Activated naive CD4-positive, alpha-beta T cell treated with anti-CD3 and anti-CD28 coated beads, Interleukin-2, amount 50 U/mL, for 24 hours (primary cell): ENCODE measurements around the gene GRM7.

Source experiments
- H3K27ac Mint-ChIP-seq: one replicate; pipeline ENCODE4 v1.8.0; 2021; ENCODE audit warnings: mild to moderate bottlenecking, mixed read lengths
- H3K27me3 Mint-ChIP-seq: one replicate; pipeline ENCODE4 v1.8.0; 2021; ENCODE audit warnings: mixed read lengths
- H3K36me3 Mint-ChIP-seq: one replicate; pipeline ENCODE4 v1.8.0; 2021; ENCODE audit warnings: mixed read lengths
- H3K4me1 Mint-ChIP-seq: one replicate; pipeline ENCODE4 v1.8.0; 2021; ENCODE audit warnings: mixed read lengths
- H3K4me3 Mint-ChIP-seq: one replicate; pipeline ENCODE4 v1.8.0; 2021; ENCODE audit warnings: mild to moderate bottlenecking, mixed read lengths
- H3K9me3 Mint-ChIP-seq: one replicate; pipeline ENCODE4 v1.8.0; 2021; ENCODE audit warnings: mixed read lengths

The GRM7 gene

GRCh38 chr3:7400360-7400759 is 539.4 kb downstream of the GRM7 start:
- H3K9me3 Mint-ChIP-seq, result no peaks in the 10 kb centered on the region
- H3K27me3 Mint-ChIP-seq, result no peaks in the 10 kb centered on the region
- H3K4me1 Mint-ChIP-seq, result no peaks in the 10 kb centered on the region
- no peak overlapping the region for H3K27ac Mint-ChIP-seq
- no peak overlapping the region for H3K4me3 Mint-ChIP-seq
- no peaks in the 10 kb centered on the region for H3K36me3 Mint-ChIP-seq

- Mint-ChIP-seq H3K27ac (no peak overlapping the region), H3K4me3 (no peak overlapping the region), H3K36me3 (no peaks in the 10 kb centered on the region), H3K9me3 (no peaks in the 10 kb centered on the region), H3K4me1 (no peaks in the 10 kb centered on the region), H3K27me3 (no peaks in the 10 kb centered on the region)
Measured at GRCh38 chr3:7401418-7401817, 540.5 kb downstream of the GRM7 start.

GRCh38 chr3:7407107-7407506 is 546.2 kb downstream of the GRM7 start:
- no peaks in the 10 kb centered on the region for H3K36me3 Mint-ChIP-seq
- no peaks in the 10 kb centered on the region for H3K9me3 Mint-ChIP-seq
- H3K4me3 Mint-ChIP-seq, result no peak overlapping the region
- H3K4me1 Mint-ChIP-seq, result no peaks in the 10 kb centered on the region
- no peaks in the 10 kb centered on the region for H3K27me3 Mint-ChIP-seq
- no peak overlapping the region for H3K27ac Mint-ChIP-seq

DNA sequence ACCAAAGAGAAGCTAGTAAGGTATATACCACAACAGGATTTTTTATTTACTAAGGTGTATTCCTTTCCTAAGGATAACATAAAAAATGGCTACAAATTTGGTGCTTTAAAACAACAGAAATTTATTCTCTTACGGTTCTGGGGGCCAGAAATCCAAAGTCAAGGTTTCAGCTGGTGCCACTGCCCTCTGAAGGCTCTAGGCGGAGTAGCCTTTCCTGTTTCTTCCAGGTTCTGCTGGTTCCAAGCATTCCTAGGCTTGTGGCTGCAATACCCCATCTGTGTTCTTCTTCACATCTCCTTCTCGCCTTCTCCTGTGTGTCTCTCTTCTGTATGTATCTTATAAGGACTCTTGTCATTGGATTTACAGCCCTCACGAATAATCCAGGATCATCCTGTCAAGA is 549.9 kb downstream of the GRM7 start:
- H3K4me3 Mint-ChIP-seq, result no peak overlapping the region
- H3K27me3 Mint-ChIP-seq, result no peaks in the 10 kb centered on the region
- H3K27ac Mint-ChIP-seq, result no peak overlapping the region
- H3K36me3 Mint-ChIP-seq, result no peaks in the 10 kb centered on the region
- no peaks in the 10 kb centered on the region for H3K4me1 Mint-ChIP-seq
- H3K9me3 Mint-ChIP-seq, result no peaks in the 10 kb centered on the region

- no peaks in the 10 kb centered on the region for H3K36me3 Mint-ChIP-seq
- peaks cover 7% of the 10 kb centered on the region for H3K27me3 Mint-ChIP-seq
- H3K4me3 Mint-ChIP-seq, result no peak overlapping the region
Measured at GRCh38 chr3:7421065-7421464, 560.1 kb downstream of the GRM7 start.

DNA sequence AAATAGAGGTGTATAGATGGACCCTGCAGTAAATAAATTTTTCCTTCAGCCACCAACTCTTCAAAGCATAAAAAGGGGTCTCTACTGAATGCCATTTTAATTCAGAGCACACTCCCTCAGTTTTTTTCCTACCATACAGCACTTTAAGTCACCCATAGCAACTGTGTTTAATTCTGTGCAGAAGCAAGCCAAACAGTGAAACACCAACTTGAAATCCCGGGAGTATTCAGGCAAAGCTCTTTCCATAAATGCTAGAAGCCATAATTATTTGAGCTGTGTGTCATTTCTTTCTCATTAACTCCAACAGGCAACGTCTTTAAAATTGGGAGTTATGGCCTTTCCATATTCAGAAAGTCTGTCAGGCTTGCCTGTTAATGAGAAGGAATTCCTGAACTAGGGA is 562.1 kb downstream of the GRM7 start:
- no peaks in the 10 kb centered on the region for H3K4me1 Mint-ChIP-seq
- H3K9me3 Mint-ChIP-seq, result no peaks in the 10 kb centered on the region
- no peak overlapping the region for H3K27ac Mint-ChIP-seq
- H3K4me3 Mint-ChIP-seq, result no peak overlapping the region
- H3K36me3 Mint-ChIP-seq, result no peaks in the 10 kb centered on the region
- H3K27me3 Mint-ChIP-seq, result peaks cover 7% of the 10 kb centered on the region

More at GRCh38 chr3:7421065-7421464, 560.1 kb downstream of the GRM7 start:
- Mint-ChIP-seq H3K9me3 (no peaks in the 10 kb centered on the region), H3K27ac (no peak overlapping the region), H3K4me1 (no peaks in the 10 kb centered on the region)

- peaks cover 7% of the 10 kb centered on the region for H3K27me3 Mint-ChIP-seq
- H3K4me1 Mint-ChIP-seq, result no peaks in the 10 kb centered on the region
- H3K36me3 Mint-ChIP-seq, result no peaks in the 10 kb centered on the region
Measured at GRCh38 chr3:7423995-7424394, 563.1 kb downstream of the GRM7 start.

GRCh38 chr3:7428206-7428718 is 567.3 kb downstream of the GRM7 start:
- Mint-ChIP-seq H3K4me3 (no peak overlapping the region), H3K4me1 (no peaks in the 10 kb centered on the region), H3K27ac (no peak overlapping the region), H3K9me3 (peaks cover 6% of the 10 kb centered on the region), H3K36me3 (no peaks in the 10 kb centered on the region), H3K27me3 (peaks cover 6% of the 10 kb centered on the region)

More at GRCh38 chr3:7423995-7424394, 563.1 kb downstream of the GRM7 start:
- no peak overlapping the region for H3K4me3 Mint-ChIP-seq
- H3K9me3 Mint-ChIP-seq, result no peaks in the 10 kb centered on the region
- H3K27ac Mint-ChIP-seq, result no peak overlapping the region

DNA sequence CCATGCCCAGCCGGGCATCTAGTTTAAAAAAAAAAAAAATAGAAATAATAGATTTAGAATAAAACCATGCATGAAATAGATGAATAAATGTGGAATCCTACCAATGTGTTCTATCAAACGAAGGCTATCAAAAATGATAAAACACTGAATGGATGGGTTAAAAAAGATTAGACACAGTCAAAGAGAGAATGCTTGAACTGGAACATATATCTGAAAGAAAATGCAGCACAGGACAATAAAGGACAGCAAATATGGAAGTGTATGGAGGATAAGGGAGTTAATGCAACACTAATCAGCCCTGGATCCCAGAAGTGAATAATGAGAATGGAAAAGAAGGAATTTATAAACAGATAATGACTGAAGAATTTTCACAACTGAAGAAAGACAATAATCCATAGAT is 571.7 kb downstream of the GRM7 start:
- Mint-ChIP-seq H3K4me3 (no peak overlapping the region), H3K4me1 (no peaks in the 10 kb centered on the region), H3K36me3 (no peaks in the 10 kb centered on the region), H3K27ac (no peak overlapping the region), H3K27me3 (no peaks in the 10 kb centered on the region), H3K9me3 (peaks cover 10% of the 10 kb centered on the region)

DNA sequence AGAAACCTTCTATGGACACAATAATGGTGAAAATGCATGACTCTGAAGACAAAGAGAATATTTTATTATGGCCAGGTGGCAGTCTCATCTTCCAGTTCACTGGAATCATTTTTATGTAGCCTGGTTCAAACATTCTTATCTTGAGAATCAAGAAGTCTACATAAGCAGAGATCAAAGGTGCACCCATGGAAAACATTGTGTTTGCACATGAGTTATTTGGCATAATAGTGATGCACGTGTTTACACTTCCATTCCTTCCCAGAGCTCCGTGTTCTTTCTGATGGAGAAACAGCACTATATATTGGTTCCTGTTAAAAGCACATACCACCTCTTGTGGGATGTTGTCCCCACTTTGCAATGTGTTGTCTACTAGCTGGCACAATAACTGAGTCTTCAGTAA is 572.2 kb downstream of the GRM7 start:
- Mint-ChIP-seq H3K27ac (no peak overlapping the region), H3K9me3 (peaks cover 10% of the 10 kb centered on the region), H3K27me3 (no peaks in the 10 kb centered on the region), H3K4me3 (no peak overlapping the region), H3K4me1 (no peaks in the 10 kb centered on the region), H3K36me3 (no peaks in the 10 kb centered on the region)

- Mint-ChIP-seq H3K27ac (no peak overlapping the region), H3K27me3 (no peaks in the 10 kb centered on the region), H3K9me3 (peaks cover 10% of the 10 kb centered on the region), H3K36me3 (no peaks in the 10 kb centered on the region), H3K4me3 (no peak overlapping the region), H3K4me1 (no peaks in the 10 kb centered on the region)
Measured at GRCh38 chr3:7436542-7436941, 575.6 kb downstream of the GRM7 start.

DNA sequence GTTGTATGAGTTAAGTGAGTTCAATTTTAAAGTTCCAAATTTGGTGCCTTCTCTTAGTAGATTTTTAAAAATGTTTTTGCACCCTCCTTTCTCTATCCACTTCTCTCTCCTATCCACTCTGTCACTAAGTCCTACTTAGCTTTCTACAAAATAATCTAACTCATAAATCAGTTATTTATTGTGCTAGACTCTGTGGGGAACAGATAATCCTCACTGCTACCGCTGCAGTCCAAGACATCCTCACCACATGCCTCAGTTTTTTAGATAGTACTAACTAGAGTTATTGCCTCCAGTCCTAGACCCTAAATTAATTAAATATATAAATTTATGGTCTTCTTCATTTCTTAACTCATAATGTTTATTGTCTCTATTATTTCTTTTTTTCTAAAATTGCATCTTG is 576.3 kb downstream of the GRM7 start:
- H3K27me3 Mint-ChIP-seq, result no peaks in the 10 kb centered on the region
- H3K27ac Mint-ChIP-seq, result no peak overlapping the region
- H3K9me3 Mint-ChIP-seq, result peaks cover 10% of the 10 kb centered on the region
- no peaks in the 10 kb centered on the region for H3K36me3 Mint-ChIP-seq
- H3K4me1 Mint-ChIP-seq, result no peaks in the 10 kb centered on the region
- no peak overlapping the region for H3K4me3 Mint-ChIP-seq

- no peaks in the 10 kb centered on the region for H3K36me3 Mint-ChIP-seq
- no peaks in the 10 kb centered on the region for H3K27me3 Mint-ChIP-seq
- H3K27ac Mint-ChIP-seq, result no peak overlapping the region
- H3K9me3 Mint-ChIP-seq, result peaks cover 8% of the 10 kb centered on the region
- H3K4me1 Mint-ChIP-seq, result no peaks in the 10 kb centered on the region
- no peak overlapping the region for H3K4me3 Mint-ChIP-seq
Measured at GRCh38 chr3:7439101-7439680, 578.3 kb downstream of the GRM7 start.

DNA sequence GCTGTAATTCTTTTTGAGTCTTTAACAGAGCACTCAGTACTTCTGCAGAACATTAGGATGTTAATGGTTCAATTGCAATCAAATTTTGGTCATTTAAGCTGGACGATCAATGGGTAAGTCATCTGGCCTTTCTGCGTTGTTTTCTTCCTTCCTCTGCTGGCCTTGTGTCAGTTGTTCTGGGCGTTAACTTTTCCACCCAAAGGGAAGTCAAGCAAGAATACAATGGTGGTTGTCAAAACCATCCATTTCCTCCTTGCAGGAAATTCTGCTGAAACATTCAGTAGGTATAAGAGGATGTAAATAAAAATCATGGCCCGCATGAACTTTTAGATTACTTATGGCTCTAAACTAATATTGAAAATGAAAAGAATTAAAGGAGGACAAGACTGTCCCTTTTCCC is 584.0 kb downstream of the GRM7 start:
- Mint-ChIP-seq H3K27ac (no peak overlapping the region), H3K4me3 (no peak overlapping the region), H3K4me1 (no peaks in the 10 kb centered on the region), H3K27me3 (peaks cover 3% of the 10 kb centered on the region), H3K36me3 (no peaks in the 10 kb centered on the region), H3K9me3 (peaks cover 8% of the 10 kb centered on the region)

GRCh38 chr3:7445331-7445730 is 584.4 kb downstream of the GRM7 start:
- Mint-ChIP-seq H3K9me3 (peaks cover 8% of the 10 kb centered on the region), H3K4me3 (no peak overlapping the region), H3K27ac (no peak overlapping the region), H3K27me3 (peaks cover 3% of the 10 kb centered on the region), H3K4me1 (no peaks in the 10 kb centered on the region), H3K36me3 (no peaks in the 10 kb centered on the region)

GRCh38 chr3:7447197-7447769 is 586.4 kb downstream of the GRM7 start:
- Mint-ChIP-seq H3K4me3 (no peak overlapping the region), H3K27me3 (peaks cover 3% of the 10 kb centered on the region), H3K27ac (no peak overlapping the region), H3K9me3 (peaks cover 8% of the 10 kb centered on the region), H3K36me3 (no peaks in the 10 kb centered on the region), H3K4me1 (no peaks in the 10 kb centered on the region)

DNA sequence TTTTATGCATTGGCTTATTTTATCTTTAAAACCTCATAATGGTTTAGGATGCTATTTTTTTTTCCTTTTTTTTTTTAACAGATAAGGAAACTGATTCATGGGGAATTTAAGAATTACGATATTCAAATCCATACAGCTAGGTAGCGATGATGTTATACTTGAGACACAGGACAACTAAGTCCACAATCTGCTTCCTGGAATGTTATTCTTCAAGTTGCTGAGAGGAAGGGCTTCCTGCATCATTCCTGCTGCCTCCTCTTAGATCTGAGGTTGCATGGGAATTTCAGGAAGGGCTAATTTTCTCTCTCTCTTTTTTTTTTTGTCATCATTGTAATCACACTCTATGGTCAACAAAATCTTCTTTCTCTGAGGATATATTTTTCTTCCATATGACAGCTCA is 595.5 kb downstream of the GRM7 start:
- Mint-ChIP-seq H3K27ac (no peak overlapping the region), H3K4me1 (no peaks in the 10 kb centered on the region), H3K27me3 (no peaks in the 10 kb centered on the region), H3K36me3 (no peaks in the 10 kb centered on the region), H3K9me3 (no peaks in the 10 kb centered on the region), H3K4me3 (no peak overlapping the region)
